Lower leg skin (tissue), 3 donors: ENCODE measurements around the gene CBX3.

ENCODE experiments used
- POLR2A ChIP-seq, 2 donors: fragments of 450-650 bp; IDR thresholded peaks; one replicate each; pipeline ENCODE4 v1.6.1; 2016 to 2017; ENCODE audit warnings: antibody characterized with exemption in 2 of 2, mild to moderate bottlenecking in 1 of 2, moderate library complexity in 1 of 2
- TF ChIP-seq, protein P1 (sequence below), 3 donors: fragments of 450-650 bp; IDR thresholded peaks; one replicate each; pipeline ENCODE4 v1.5.1; 2016; ENCODE audit warnings: antibody characterized with exemption in 3 of 3, mild to moderate bottlenecking in 3 of 3, moderate library complexity in 2 of 3

DNA sequence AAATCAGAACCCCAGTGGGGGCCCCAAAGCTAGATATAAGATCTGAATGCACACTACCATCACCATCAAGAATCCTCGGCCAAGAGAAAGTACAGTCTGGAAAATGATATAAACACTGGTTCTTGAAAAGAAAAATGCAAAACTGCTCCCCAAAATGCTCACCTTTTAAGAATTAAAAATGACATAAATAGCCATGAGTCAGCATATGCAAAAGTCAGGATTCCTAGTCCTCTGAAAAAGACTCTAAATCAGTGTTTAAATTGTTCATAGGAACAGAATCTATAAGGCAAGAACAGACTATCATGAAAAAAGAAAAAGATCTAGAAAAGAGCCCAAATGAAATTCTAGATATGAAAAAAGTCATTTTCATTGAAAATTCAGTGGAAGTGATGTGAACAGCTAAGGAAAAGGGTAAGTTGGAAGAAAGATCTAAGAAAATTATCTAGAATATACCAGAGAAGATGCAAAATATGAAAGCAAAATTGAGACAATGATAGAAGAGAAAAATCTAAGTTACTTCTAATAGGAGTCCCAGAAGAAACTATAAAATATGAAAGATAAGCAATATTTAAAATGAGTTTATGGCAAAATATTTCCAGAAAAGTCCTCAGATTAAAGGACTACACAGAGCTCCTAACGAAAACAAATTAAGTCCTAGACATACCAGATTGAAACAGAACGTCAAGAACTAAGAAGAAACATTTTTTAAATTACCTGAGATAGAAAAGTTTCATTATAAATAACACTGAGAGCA, 19.9 kb upstream of the CBX3 start:
- TF ChIP-seq, protein P1, sequence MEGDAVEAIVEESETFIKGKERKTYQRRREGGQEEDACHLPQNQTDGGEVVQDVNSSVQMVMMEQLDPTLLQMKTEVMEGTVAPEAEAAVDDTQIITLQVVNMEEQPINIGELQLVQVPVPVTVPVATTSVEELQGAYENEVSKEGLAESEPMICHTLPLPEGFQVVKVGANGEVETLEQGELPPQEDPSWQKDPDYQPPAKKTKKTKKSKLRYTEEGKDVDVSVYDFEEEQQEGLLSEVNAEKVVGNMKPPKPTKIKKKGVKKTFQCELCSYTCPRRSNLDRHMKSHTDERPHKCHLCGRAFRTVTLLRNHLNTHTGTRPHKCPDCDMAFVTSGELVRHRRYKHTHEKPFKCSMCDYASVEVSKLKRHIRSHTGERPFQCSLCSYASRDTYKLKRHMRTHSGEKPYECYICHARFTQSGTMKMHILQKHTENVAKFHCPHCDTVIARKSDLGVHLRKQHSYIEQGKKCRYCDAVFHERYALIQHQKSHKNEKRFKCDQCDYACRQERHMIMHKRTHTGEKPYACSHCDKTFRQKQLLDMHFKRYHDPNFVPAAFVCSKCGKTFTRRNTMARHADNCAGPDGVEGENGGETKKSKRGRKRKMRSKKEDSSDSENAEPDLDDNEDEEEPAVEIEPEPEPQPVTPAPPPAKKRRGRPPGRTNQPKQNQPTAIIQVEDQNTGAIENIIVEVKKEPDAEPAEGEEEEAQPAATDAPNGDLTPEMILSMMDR (IDR thresholded peaks at IDR 0.05) = no peak
- no peak for TF ChIP-seq POLR2A (IDR thresholded peaks at IDR 0.05)
